Measurements from ENCODE around the gene ACACB.

ACACB gene

GRCh38 chr12:109221277-109221931, 105.0 kb downstream of the ACACB start:
- no peak for DNase-seq

GRCh38 chr12:109222062-109222461, 105.7 kb downstream of the ACACB start:
- DNase-seq, result no peak

- DNase-seq, result no peak
These were observed 106.1 kb downstream of the ACACB start for GRCh38 chr12:109222496-109222895.

- DNase-seq, result no peak
These were observed 106.8 kb downstream of the ACACB start for GRCh38 chr12:109223211-109223610.

- DNase-seq, result no peak
These were observed 107.5 kb downstream of the ACACB start for GRCh38 chr12:109223868-109224267.

- DNase-seq, result no peak
These were observed 112.3 kb downstream of the ACACB start for GRCh38 chr12:109228664-109229063.

GRCh38 chr12:109230193-109230592, 113.8 kb downstream of the ACACB start:
- DNase-seq, result no peak

GRCh38 chr12:109232731-109233130, 116.3 kb downstream of the ACACB start:
- no peak for DNase-seq

GRCh38 chr12:109234012-109234411, 117.6 kb downstream of the ACACB start:
- DNase-seq, result no peak

GRCh38 chr12:109236257-109236656, 119.9 kb downstream of the ACACB start:
- no peak for DNase-seq

- peak; percentile 34 for DNase-seq
These were observed 122.8 kb downstream of the ACACB start for GRCh38 chr12:109239179-109239578.

- no peak for DNase-seq
These were observed 123.3 kb downstream of the ACACB start for GRCh38 chr12:109239691-109240090.

- DNase-seq, result no peak
These were observed 124.0 kb downstream of the ACACB start for GRCh38 chr12:109240365-109240764.

GRCh38 chr12:109241936-109242335, 125.5 kb downstream of the ACACB start:
- DNase-seq, result no peak

- DNase-seq, result no peak
These were observed 127.7 kb downstream of the ACACB start for GRCh38 chr12:109244073-109244472.

GRCh38 chr12:109246221-109246620, 129.8 kb downstream of the ACACB start:
- DNase-seq, result no peak

- DNase-seq, result no peak
These were observed 131.7 kb downstream of the ACACB start for GRCh38 chr12:109247831-109248654.

GRCh38 chr12:109250523-109250922, 134.1 kb downstream of the ACACB start:
- DNase-seq, result peak; percentile 35

GRCh38 chr12:109252799-109253198, 136.4 kb downstream of the ACACB start:
- DNase-seq, result no peak

GRCh38 chr12:109253913-109254544, 137.6 kb downstream of the ACACB start:
- DNase-seq, result no peak

GRCh38 chr12:109255377-109255776, 139.0 kb downstream of the ACACB start:
- DNase-seq, result no peak

- no peak for DNase-seq
These were observed 139.6 kb downstream of the ACACB start for GRCh38 chr12:109256011-109256410.

- DNase-seq, result no peak
These were observed 141.8 kb downstream of the ACACB start for GRCh38 chr12:109258201-109258600.
